Activated CD4-positive, alpha-beta T cell treated with anti-CD3 and anti-CD28 coated beads, Interleukin-2, amount 50 U/mL, for 4 hours (primary cell): Measurements from ENCODE around the gene RAD50.
"Not testable (repeated sequence)": the region's sequence is repeated elsewhere in the genome, so short reads cannot be mapped to it uniquely, and the experiment has no call there.

Experiments
- DNase-seq, 2 experiments: peaks; one replicate each; pipeline ENCODE4 v3.0.0-alpha.2; 2020

The RAD50 gene

DNA sequence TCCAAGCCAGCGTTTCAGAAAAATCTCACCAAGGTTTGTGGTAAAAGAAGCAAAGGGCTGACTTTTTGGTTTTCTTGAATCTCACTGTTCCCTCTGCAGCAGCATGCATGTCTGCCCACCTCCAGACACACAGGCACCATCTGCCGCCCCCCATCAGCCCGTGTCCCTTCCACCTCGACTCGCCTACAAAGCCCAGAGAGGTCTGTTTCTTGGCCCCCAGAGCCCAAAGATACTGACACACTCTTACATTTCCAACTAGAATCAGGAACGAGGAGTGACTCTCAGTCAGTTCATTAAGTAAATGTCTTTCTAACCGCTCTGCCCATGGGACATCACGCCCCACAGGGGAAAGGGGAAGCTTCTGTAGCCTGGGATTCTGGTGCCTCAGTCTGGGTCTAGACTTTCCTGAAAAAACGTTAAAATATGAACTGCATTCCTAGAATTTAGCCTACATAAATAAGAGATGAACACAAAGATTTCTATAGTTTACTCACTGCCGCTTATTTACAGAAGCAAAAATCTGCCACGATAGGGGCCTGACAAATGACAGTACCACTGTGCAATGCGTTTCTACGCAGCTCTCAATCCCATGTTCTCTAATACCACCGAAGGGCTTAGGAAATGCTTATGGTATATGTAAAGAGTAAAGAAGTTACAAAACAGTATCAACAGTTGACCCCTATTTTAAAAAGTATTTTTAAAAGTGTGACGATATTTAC, 121.1 kb downstream of the RAD50 start:
- DNase-seq = no peak

DNA sequence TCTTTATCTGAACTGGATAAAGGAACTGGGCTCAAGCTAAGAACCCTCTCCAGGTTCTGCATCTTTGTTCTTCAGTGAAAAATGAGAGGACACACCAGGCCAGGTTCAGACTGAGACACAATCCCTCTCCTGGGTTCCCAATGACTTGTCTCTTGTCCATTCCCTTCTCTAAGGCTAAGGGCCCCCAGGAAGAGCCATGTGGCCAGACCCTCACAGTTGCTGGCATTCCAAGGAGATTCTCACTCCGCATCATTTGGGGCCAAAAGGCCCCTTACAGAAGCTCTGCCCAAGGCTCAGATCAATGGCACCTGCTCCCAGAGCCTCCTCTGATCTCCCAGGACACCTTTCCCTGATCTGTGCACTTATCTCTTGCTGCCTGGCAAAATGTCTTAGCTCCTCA, 122.0 kb downstream of the RAD50 start:
- DNase-seq = no peak

DNA sequence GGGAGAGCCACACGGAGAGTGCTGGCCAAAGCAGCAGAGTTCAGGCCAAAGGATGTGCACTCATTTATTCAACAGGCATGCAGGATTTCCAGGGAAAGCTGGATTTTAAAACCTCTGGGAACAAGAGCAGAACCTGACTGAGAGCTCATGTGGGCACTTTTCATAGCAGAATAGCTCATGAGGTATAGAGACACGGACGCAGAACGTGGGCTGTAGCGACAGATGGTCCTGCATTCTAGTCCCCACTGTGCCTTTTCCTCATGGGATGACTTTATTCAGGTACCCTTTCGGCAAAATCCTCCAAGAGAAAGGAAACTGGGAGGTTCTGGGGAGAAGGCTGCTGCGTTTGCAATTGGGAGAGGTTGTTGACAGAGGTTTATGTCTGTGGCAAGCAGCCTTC, 122.4 kb downstream of the RAD50 start:
- DNase-seq = no peak

- DNase-seq = no peak
Measured at GRCh38 chr5:132679717-132680380, 123.1 kb downstream of the RAD50 start.

GRCh38 chr5:132680780-132681475, 124.2 kb downstream of the RAD50 start:
- no peak for DNase-seq

DNA sequence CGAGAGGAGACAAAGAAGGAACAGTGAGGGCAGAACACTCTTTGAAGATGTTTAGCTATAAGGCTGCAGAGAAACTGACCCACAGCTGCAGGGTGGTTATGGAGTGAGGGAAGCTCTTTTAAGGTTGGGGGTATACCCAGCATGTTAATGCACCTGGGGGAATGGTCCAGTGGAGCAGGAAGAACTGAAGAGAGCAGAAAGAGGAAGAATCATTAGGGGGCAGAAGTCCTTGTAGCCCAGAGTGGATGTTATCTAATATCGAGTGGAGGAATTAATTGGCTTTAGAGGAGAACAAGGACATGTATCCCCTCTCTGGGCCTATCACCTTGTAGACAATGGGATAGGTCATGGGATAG, 124.7 kb downstream of the RAD50 start:
- no peak for DNase-seq

DNA sequence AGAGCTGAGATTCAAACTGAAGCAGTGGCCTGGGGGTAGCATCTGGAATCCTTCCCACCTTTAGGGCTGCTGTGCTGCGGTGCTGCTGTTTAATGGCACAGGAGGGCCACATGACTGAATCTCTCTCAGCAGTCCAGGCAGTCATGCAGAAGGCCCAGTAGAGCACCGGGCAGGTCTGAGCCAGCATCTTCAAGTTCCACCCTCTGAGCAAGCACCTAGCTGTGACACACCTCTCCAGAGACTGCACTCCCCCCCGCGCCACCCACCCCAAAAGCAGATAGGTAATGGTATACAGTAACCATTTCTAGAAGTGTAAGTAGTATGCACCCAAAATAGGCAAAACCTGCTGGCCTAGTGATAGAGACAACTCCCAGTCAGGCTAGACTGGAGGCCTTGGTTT, 125.2 kb downstream of the RAD50 start:
- no peak for DNase-seq

- no peak for DNase-seq
Measured at GRCh38 chr5:132684491-132684890, 127.7 kb downstream of the RAD50 start.

- no peak for DNase-seq
Measured at GRCh38 chr5:132684922-132685720, 128.3 kb downstream of the RAD50 start.

- DNase-seq = no peak
Measured at GRCh38 chr5:132686193-132686592, 129.4 kb downstream of the RAD50 start.

DNA sequence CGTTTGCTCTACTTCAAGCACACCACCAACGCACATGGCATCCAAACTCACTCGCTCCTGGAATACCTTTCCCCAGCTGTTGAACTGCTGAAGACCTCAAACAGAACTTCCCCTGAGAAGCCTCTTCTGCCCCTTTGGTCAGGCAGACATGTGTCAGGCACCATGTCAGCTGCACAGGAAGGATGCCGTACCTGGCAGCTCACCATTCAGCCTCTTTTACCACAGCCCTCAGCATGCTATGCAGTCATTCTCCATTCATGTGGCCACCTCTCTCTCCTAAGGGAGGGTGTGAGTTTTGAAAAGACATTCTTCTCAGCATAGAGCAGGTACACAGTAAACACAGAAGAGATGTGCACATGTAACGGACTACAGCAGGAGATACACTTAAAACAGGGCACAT, 131.2 kb downstream of the RAD50 start:
- peak; percentile 9 to 14 for DNase-seq

GRCh38 chr5:132688536-132689339, 132.0 kb downstream of the RAD50 start:
- DNase-seq = peak; percentile 33 to 36

DNA sequence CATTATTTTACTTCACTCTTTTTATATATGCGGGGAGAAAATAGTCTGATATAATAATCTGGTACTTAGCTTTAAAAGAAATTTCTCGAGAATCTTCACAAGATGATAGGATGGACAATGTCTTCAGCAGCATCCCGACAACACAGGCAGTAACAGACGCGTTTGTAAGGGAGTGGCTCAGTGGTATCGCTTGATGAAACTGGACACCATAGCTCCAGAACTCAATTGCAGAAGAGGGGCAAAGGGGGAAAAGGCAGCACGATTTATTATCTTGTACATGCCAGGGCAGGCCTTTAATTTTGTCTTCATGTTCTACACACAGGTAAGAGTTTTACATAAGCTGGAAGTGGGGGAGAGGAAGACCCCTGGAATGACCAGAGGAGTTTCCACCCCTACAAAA, 132.7 kb downstream of the RAD50 start:
- DNase-seq = no peak

DNA sequence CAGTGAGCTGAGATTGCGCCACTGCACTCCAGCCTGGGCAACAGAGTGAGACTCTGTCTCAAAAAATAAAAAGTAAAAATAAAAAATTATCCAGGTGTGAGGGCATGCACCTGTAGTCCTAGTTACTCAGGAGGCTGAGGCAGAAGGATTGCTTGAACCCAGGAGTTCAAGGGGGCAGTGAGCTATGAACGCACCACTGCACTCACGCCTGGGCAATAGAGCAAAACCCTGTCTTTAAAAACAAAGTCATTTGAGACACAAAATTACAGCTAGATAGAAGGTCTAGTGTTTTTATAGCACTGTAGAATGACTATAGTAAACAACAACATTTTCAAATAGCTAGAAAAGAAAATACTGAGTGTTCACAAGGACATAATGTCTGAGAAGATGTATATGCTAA, 133.4 kb downstream of the RAD50 start:
- no peak for DNase-seq

- not testable (repeated sequence) for DNase-seq
Measured at GRCh38 chr5:132691755-132692631, 135.2 kb downstream of the RAD50 start.

DNA sequence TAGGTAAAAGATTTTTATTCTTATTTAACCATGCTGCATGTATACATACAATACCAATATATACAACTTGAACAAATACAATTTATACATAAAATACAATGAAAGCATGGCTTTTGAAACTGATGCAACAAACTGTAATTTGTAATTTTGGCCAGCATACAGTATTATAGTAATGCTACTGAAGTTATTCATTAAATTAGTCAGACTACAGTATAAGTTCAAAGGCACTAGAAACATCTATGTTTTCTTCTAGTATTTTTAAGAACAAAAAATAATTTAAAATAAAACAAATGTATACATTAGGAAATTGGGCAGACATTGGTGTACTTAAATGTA, 135.8 kb downstream of the RAD50 start:
- no peak for DNase-seq
